ENCODE results near the gene ANKRD44.
A peak's percentile ranks its signal among the peaks of the same experiment; 100 is the strongest.

ANKRD44 gene

DNA sequence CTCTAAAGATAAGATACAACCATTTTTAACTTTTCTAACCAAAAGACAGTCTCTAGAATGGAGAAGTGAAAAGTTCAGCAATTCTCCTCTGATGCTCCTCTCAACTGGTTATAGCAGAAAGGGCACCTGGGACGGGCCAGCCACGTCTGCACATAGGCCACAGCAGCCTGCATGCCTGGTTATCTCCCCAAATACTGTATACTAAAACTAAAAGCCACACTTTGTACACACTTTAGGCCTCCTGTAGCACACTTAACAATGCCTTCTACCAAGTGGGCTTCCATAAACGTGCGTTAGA, 179.1 kb downstream of the ANKRD44 start:
- TF ChIP-seq, protein P1, sequence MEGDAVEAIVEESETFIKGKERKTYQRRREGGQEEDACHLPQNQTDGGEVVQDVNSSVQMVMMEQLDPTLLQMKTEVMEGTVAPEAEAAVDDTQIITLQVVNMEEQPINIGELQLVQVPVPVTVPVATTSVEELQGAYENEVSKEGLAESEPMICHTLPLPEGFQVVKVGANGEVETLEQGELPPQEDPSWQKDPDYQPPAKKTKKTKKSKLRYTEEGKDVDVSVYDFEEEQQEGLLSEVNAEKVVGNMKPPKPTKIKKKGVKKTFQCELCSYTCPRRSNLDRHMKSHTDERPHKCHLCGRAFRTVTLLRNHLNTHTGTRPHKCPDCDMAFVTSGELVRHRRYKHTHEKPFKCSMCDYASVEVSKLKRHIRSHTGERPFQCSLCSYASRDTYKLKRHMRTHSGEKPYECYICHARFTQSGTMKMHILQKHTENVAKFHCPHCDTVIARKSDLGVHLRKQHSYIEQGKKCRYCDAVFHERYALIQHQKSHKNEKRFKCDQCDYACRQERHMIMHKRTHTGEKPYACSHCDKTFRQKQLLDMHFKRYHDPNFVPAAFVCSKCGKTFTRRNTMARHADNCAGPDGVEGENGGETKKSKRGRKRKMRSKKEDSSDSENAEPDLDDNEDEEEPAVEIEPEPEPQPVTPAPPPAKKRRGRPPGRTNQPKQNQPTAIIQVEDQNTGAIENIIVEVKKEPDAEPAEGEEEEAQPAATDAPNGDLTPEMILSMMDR (IDR thresholded peaks at IDR 0.05; ENCODE audit: borderline replicate concordance, extremely low read depth, low read length, poor library complexity, severe bottlenecking): no peak
- TF ChIP-seq EZH2 (IDR thresholded peaks at IDR 0.05; ENCODE audit: borderline replicate concordance, low read depth, low read length, severe bottlenecking): no peak
- Histone ChIP-seq H3K9me3 (ENCODE audit: insufficient read depth, low read length, severe bottlenecking) (no peaks in the 10 kb centered on the region), H3K4me1 (ENCODE audit: insufficient read depth, low read length) (peaks cover 45% of the 10 kb centered on the region), H3K9ac (ENCODE audit: low read depth, low read length) (no peak overlapping the region), H3K79me2 (ENCODE audit: insufficient read depth, low read length) (no peaks in the 10 kb centered on the region), H4K20me1 (ENCODE audit: insufficient read depth, low read length) (no peaks in the 10 kb centered on the region), H2AFZ (ENCODE audit: low read depth, low read length) (no peak overlapping the region), H3K36me3 (ENCODE audit: insufficient read depth, low read length) (peaks cover 15% of the 10 kb centered on the region; the same call in 1 of the 2 replicates), H3K4me2 (ENCODE audit: insufficient read depth, low read length) (no peak overlapping the region), H3K27ac (ENCODE audit: low read length) (peak overlapping the region; percentile 48; the same call in 1 of the 2 replicates), H3K4me3 (ENCODE audit: low read depth in 1 of 2, low read length in 2 of 2) (no peak overlapping the region), H3K27me3 (ENCODE audit: insufficient read depth, low read length, poor library complexity) (no peaks in the 10 kb centered on the region)
- ATAC-seq (ENCODE audit: insufficient read depth, low read depth) (no peak), DNase-seq (no peak)

DNA sequence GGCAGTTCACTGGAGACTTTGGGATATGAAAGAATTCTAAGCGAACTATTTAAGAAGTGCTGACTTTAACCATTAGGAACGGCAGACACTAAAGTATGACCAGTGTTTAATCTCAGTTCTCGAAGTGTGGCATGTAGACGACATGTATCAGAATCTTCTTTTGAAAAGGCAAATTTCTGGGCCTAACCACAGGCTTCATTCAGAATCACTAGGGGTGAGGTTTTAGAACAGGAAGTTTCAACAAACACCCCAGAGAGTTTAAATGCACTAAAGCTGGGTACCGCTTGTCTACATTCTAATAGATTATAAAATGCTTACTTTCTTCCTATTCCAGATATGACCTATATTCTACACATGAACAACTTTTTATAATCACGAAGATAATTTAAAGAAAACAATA, 180.3 kb downstream of the ANKRD44 start:
- peak; percentile 31 for DNase-seq
- peak overlapping the region; percentile 2 for H3K4me2 ChIP-seq (ENCODE audit: insufficient read depth, low read length)
- H2AFZ ChIP-seq (ENCODE audit: low read depth, low read length): no peak overlapping the region
- peak; percentile 90 for ATAC-seq (ENCODE audit: insufficient read depth, low read depth)
- H3K4me3 ChIP-seq (ENCODE audit: low read depth in 1 of 2, low read length in 2 of 2): no peak overlapping the region
- H3K9ac ChIP-seq (ENCODE audit: low read depth, low read length): 0 out of 2 replicates have a peak overlapping the region, but pooled peaks have one; percentile 24
- H3K27me3 ChIP-seq (ENCODE audit: insufficient read depth, low read length, poor library complexity): no peaks in the 10 kb centered on the region
- H3K27ac ChIP-seq (ENCODE audit: low read length): peak overlapping the region; percentile 72
- no peaks in the 10 kb centered on the region for H3K9me3 ChIP-seq (ENCODE audit: insufficient read depth, low read length, severe bottlenecking)
- TF ChIP-seq, protein P1 (IDR thresholded peaks at IDR 0.05; ENCODE audit: borderline replicate concordance, extremely low read depth, low read length, poor library complexity, severe bottlenecking): no peak
- TF ChIP-seq EZH2 (IDR thresholded peaks at IDR 0.05; ENCODE audit: borderline replicate concordance, low read depth, low read length, severe bottlenecking): no peak
- no peaks in the 10 kb centered on the region for H3K79me2 ChIP-seq (ENCODE audit: insufficient read depth, low read length)
- peaks cover 9% of the 10 kb centered on the region; the same call in 1 of the 2 replicates for H3K36me3 ChIP-seq (ENCODE audit: insufficient read depth, low read length)
- peaks cover 45% of the 10 kb centered on the region for H3K4me1 ChIP-seq (ENCODE audit: insufficient read depth, low read length)
- H4K20me1 ChIP-seq (ENCODE audit: insufficient read depth, low read length): no peaks in the 10 kb centered on the region

DNA sequence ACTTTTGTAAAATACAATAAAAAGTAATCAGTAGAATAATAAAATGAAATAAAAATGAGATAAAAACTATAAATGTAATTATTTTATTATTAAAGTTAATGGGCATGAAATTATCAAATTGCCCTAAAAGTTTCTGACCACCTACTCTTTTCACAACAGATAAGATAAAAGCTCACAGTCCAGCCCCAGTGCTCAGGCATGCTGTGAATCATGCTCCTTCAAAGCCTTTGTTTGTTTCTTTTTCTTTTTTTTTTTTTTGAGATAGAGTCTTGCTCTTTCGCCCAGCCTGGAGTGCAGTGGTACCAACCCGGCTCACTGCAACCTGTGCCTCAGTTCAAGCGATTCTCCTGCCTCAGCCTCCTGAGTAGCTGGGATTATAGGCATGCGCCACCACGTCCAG, 181.7 kb downstream of the ANKRD44 start:
- TF ChIP-seq, protein P1 (IDR thresholded peaks at IDR 0.05; ENCODE audit: borderline replicate concordance, extremely low read depth, low read length, poor library complexity, severe bottlenecking): no peak
- no peak for TF ChIP-seq EZH2 (IDR thresholded peaks at IDR 0.05; ENCODE audit: borderline replicate concordance, low read depth, low read length, severe bottlenecking)
- Histone ChIP-seq H3K36me3 (ENCODE audit: insufficient read depth, low read length) (peaks cover 9% of the 10 kb centered on the region; the same call in 1 of the 2 replicates), H3K9me3 (ENCODE audit: insufficient read depth, low read length, severe bottlenecking) (no peaks in the 10 kb centered on the region), H2AFZ (ENCODE audit: low read depth, low read length) (no peak overlapping the region), H4K20me1 (ENCODE audit: insufficient read depth, low read length) (no peaks in the 10 kb centered on the region), H3K9ac (ENCODE audit: low read depth, low read length) (no peak overlapping the region), H3K4me3 (ENCODE audit: low read depth in 1 of 2, low read length in 2 of 2) (no peak overlapping the region), H3K4me1 (ENCODE audit: insufficient read depth, low read length) (peaks cover 45% of the 10 kb centered on the region), H3K27ac (ENCODE audit: low read length) (no peak overlapping the region), H3K4me2 (ENCODE audit: insufficient read depth, low read length) (no peak overlapping the region), H3K27me3 (ENCODE audit: insufficient read depth, low read length, poor library complexity) (no peaks in the 10 kb centered on the region), H3K79me2 (ENCODE audit: insufficient read depth, low read length) (no peaks in the 10 kb centered on the region)
- ATAC-seq (ENCODE audit: insufficient read depth, low read depth): no peak
- DNase-seq: no peak

DNA sequence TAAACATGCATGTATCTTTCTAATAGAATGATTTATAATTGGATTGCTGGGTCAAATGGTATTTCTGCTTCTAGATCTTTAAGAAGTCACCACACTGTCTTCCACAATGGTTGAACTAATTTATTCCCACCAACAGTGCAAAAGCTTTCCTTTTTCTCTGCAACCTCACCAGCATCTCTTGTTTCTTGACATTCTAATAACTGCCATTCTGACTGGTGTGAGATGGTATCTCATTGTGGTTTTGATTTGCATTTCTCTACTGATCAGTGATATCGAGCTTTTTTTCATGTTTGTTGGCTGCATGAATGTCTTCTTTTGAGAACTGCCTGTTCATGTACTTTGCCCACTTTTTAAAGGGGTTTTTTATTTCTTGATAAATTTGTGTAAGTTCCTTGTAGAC, 182.5 kb downstream of the ANKRD44 start:
- Histone ChIP-seq H3K79me2 (ENCODE audit: insufficient read depth, low read length) (no peaks in the 10 kb centered on the region), H3K4me3 (ENCODE audit: low read depth in 1 of 2, low read length in 2 of 2) (no peak overlapping the region), H2AFZ (ENCODE audit: low read depth, low read length) (no peak overlapping the region), H4K20me1 (ENCODE audit: insufficient read depth, low read length) (no peaks in the 10 kb centered on the region), H3K4me2 (ENCODE audit: insufficient read depth, low read length) (no peak overlapping the region), H3K27me3 (ENCODE audit: insufficient read depth, low read length, poor library complexity) (no peaks in the 10 kb centered on the region), H3K9ac (ENCODE audit: low read depth, low read length) (no peak overlapping the region), H3K9me3 (ENCODE audit: insufficient read depth, low read length, severe bottlenecking) (no peaks in the 10 kb centered on the region), H3K36me3 (ENCODE audit: insufficient read depth, low read length) (peaks cover 7% of the 10 kb centered on the region; the same call in 1 of the 2 replicates), H3K27ac (ENCODE audit: low read length) (no peak overlapping the region), H3K4me1 (ENCODE audit: insufficient read depth, low read length) (peaks cover 45% of the 10 kb centered on the region)
- TF ChIP-seq, protein P1 (IDR thresholded peaks at IDR 0.05; ENCODE audit: borderline replicate concordance, extremely low read depth, low read length, poor library complexity, severe bottlenecking): no peak
- TF ChIP-seq EZH2 (IDR thresholded peaks at IDR 0.05; ENCODE audit: borderline replicate concordance, low read depth, low read length, severe bottlenecking): no peak
- 0 out of 3 replicates have a peak, but pooled peaks have one; percentile 16 for ATAC-seq (ENCODE audit: insufficient read depth, low read depth)
- DNase-seq: no peak
